Hematopoietic multipotent progenitor cell treated with erythropoietin and hydrocortisone succinate and interleukin-3 and kit ligand, for 17 days (in vitro differentiated cells): Measurements from ENCODE around the gene CSF1R.

Source experiments
- DNase-seq: peaks from one replicate; pipeline ENCODE4 v3.0.0-alpha.2; 2015; ENCODE audit warnings: low spot score

Gene CSF1R

DNA sequence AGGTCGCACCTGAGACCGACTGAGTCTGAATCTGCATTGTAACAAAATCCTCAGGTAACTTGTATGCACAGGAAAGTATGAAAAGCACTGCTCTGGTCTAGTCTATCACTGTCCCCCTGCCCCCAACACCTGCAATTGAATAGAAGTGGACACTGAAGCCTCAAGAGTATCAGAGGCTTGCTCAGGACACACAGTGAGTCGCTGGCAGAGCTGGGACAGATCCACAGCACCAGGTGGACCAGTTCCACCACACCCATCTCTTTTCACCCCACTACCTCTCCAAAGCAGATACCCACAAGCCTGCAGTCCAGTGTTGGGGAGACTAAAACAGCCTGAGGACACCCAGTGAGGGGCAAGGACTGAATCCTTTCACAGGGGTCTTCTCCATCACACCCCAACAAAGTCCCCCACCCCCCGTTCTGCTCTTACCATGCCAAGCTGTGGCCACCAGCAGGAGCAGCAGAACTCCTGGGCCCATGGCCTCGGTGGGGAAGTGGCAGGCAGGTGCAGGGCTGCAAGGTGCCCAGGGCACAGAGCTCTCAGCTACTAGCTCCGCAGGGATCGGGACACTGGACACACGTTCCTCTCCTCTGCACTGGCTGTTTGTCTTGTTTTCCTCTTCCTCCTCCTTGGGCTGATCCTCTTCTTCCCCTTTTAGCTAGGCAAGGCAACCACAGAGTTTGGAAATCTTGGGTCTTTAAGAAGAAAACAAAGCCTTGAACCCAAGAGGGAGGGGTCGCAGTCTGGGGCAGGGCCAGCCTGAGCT is at the start of gene CSF1R:
CSF1R (minus strand) TSS at position 605 of the 766 bp plus-strand sequence; CDS start at position 478, 127 bp downstream.
- DNase-seq: no peak

GRCh38 chr5:150135557-150136304 is 49.4 kb upstream of the CSF1R start:
- DNase-seq: no peak

DNA sequence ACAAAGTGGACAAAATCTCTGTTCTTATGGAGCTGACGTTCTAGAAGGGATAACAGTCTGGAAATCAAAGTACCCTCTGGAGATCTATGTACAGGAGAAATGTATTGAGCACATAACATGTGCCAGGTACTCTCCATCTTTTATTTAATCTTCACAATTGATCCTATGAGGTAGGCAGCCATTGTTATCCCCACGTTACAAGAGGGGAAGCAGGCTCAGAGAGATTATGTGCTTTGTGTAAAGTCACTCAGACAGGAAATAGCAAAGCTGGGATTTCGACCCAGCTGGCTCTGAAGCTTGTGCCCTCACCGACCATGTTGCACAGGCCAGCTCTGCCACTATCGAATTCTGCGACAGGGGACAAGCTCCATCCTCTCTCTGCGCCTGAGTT is 47.8 kb upstream of the CSF1R start:
- no peak for DNase-seq

GRCh38 chr5:150133581-150134197 is 47.3 kb upstream of the CSF1R start:
- no peak for DNase-seq

DNA sequence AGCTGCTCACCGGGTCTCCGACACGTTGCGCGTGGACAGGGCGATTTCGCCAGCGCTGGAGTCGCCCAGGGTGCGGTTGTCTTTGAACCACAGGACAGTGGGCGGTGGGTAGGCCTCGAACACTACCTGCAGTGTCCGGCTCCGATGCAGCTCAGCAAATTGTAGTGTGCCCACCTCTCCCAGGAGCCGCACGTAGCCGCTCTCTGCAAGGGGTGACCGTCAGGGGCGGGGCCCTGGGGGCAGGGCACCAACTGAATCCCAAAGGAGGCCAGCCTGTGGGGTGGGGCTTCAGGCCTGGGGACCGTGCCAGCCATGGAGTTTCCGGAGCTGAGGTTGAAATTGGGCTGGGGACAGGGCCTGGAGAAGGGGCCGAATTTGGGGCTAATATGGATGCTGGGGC is 46.4 kb upstream of the CSF1R start:
- no peak for DNase-seq

GRCh38 chr5:150131978-150132694 is 45.8 kb upstream of the CSF1R start:
- DNase-seq: no peak

GRCh38 chr5:150131461-150131860 is 45.1 kb upstream of the CSF1R start:
- DNase-seq: no peak

DNA sequence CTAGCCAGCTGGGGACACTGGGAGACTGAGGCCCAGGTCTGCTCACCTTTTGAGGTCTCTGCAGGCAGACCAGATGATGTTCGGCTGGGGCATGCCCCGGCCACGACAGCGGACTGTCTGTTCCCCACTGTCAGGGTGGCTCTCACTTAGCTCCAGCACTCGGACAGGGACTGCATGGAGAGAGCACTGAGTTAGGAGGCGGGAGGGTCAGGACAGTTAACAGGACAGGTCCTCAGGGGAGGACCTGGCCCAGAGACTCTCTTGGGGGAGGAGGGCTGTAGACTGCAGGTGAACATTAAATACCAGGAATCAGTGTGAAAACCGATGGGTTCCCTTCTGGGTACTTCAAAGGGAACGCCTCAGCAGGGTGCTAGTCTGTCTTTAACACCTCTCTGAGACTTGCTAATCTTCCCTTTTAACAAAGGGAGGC is 44.2 kb upstream of the CSF1R start:
- no peak for DNase-seq

DNA sequence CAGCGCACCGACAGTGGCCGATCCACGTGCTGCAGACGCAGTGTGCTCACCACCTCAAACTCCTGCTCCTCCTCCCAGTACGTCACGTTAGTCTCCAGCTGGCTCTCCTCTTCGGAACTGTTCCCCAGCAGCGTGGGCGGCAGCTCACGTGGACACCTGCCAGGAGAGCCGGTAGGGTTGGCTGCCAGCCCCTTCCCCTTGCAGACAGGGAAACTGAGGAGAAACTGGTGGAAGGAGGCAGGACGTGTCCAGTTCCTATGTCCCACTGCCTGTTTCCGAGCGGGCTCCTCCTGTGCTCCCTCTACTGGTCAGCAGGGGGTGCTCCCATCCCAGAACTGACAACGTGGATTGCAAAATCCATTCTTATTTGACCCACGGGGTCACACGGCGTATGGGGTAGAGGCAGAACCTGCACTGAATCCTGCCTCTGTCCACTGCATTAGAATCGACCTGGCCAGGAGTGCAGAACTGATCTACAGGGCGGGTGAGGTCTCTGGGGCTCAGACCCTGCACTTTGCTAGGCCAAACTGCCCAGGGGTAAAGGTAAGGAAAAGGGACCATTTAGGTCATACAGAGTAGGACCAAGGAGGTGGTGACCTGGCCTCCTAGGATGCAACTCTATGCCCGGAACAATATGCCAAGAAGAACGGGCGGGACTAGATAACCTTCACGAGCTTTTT is 43.6 kb upstream of the CSF1R start:
- DNase-seq: peak; percentile 56

- no peak for DNase-seq
These were observed 43.1 kb upstream of the CSF1R start for GRCh38 chr5:150129454-150129812.

DNA sequence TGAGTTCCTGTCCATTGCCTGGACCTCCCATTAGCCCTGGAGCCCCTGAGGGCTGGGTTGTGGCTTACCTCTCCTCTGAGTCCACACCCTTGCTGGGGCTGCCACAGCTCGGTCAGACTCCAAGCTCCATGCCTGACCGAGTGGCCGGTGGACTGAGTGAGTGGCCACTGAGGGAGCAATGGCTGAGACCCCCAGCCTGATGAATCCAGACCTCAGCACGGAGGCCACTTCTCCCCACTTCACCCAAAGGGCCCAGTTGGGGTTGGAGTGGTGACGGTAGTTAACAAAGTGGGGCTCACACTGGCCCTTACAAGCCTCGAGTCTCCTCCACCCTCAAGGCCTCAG is 40.5 kb upstream of the CSF1R start:
- no peak for DNase-seq

DNA sequence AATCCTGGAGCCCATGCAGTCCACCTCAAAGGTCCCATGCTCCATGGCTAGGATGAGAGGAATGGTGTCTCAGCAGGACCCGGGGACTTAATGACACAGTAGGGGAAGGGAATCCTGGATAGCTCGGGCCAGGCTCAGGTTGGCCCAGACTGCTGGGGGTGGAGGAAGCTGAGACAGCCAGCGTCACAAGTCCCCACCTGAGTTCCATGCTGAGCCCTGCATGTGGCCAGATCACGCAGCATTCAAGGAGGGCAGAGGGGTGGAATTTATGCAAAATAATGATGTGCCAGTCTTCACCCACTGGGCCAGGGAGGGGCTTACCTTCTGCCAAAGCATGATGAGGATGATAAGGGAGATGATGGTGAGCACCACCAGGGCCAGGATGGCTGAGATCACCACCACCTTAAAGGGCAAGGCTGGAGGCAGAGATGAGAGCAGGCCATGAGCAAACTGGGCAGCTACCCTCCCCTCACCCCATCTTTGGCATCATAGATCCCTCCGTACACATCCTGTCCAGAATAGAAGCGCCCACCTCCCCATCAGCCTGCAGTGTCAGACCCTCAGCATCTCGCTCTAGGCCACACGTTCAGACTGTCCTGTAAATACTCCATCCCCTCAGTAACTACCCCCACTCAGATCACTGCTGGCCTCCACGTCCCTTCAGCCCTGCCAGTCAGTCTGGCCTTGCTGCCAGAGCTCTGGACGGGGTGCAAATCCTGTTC is 40.0 kb upstream of the CSF1R start:
- no peak for DNase-seq

DNA sequence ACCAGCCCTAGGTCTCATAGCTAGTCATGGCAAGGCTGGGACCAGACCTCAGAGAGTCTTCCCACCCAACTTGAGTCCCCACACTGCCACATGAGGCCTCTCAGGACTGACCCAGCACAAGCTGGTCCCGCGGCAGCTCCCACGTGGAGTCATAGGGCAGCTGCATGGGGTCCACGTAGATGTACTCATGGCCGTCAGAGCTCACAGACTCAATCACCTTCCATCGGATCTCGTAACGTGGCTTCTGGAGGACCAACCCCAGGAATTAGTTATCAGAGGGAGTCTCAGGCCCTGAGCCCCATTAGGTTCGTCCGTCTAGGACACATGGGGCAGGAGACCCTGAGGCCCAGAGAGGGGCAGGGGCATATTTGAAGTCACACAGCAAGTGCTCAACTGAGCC is 39.0 kb upstream of the CSF1R start:
- DNase-seq: no peak

- DNase-seq: no peak
These were observed 38.2 kb upstream of the CSF1R start for GRCh38 chr5:150124596-150124995.

DNA sequence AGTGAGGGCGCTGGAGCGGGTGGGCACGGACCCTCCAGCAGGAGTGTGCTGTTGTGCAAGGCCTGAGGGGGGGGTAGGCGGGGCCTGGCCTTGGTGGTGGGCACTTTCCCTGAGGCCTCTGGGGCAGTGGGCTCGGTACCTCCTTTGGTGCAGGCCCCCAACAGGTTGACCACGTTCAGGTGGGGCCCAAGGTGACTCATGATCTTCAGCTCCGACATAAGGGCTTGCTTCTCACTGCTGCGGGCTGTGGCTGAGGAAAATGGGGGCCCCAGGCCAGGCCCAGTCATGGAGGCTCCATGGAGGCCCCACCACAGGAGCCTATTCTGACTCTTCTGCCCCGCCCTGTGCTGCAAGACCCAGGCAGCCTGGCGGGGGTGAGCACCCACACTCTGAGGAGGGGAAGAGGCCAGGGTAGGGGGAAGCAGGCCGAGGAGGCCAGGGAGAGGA is 37.8 kb upstream of the CSF1R start:
- no peak for DNase-seq

DNA sequence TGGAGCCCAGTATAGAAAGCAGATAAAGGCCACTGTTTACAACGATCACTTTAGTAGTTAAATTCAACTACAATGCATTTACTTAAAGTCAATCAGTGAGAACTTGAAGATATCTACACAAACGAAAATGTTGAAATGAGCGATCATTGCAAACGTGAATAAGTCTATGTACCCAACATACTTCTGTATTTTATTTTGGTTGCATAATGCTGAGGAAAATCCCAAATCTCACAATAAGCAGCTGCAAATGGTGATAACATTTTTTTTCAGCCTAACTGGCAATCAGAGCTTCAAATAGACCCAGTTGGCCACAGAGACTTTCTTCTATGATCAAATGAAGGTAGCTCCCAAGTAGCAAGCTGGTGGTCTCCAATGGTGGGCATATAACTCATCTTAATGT is 37.2 kb upstream of the CSF1R start:
- DNase-seq: no peak

- DNase-seq: no peak
These were observed 36.5 kb upstream of the CSF1R start for GRCh38 chr5:150122536-150123481.

DNA sequence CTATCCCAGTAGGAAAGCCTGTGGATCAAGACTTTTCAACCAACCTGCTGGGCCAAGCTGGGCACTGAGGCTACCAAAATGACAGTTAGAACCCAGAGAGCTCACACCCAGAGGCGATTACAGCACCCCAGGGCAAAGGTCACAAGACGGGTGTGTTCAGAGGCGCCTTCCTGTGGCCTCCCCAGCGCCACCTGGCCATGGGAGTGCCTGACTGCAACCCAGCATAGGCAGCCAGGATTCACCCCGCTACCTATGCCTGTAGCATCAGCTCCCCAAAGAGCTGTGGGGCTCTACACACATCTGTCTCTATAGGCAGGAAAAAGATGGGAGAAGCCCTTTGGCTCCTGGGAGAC is 35.8 kb upstream of the CSF1R start:
- DNase-seq: peak; percentile 75

- no peak for DNase-seq
These were observed 35.2 kb upstream of the CSF1R start for GRCh38 chr5:150121448-150122157.
